ENCODE results near the gene PPP1R3D.
"Not testable (repeated sequence)": the region's sequence is repeated elsewhere in the genome, so short reads cannot be mapped to it uniquely, and the experiment has no call there.

Gene PPP1R3D, protein sequence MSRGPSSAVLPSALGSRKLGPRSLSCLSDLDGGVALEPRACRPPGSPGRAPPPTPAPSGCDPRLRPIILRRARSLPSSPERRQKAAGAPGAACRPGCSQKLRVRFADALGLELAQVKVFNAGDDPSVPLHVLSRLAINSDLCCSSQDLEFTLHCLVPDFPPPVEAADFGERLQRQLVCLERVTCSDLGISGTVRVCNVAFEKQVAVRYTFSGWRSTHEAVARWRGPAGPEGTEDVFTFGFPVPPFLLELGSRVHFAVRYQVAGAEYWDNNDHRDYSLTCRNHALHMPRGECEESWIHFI

DNA sequence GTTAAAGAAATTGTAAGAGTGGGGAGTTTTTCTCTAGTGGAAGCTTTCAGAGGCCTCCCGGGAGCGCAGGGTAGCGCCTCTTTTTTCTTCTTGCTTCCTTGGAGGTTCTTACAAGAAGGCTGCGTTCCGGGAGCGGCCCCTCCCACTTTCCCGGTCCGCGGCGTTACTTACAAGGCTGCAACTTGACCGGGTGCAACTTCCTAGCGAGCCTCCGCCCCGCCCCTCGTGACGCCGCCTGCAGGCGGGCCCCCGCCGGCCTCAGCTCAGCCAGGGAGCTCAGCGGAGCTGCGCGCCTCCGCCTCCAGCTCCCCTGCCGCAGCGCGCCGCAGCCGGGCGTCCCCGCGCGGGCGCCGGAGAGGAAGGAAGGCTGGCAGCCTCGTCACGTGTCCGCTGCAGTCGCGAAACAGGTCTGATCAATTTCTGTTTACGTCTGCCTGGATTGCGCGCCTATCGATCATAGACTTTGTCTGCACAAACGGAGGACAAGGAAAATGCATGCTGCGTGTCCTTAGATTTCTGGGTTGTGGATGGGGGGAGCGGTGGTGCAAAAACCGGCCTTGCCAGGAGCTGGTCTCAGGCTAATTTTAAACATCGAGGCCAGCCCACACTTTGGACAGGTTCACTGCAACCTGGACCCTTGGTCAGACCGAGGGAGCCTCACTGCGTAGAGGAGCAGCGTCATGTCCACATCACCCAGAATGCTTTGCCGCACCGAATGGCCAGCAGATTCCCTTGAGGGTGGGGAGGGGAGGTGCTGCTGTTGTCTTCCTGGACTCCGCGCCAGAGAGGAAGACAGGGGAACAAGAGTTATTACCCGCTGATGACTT is at the start of gene PPP1R3D, which contains the start of gene FAM217B:
Gene PPP1R3D (minus strand): TSS at position 177 of the 827 bp plus-strand sequence. CDS start 374 bp downstream, outside the sequence.
Gene FAM217B (plus strand): TSS at position 261 of the 827 bp plus-strand sequence. CDS start 3,555 bp downstream, outside the sequence.
- DNase-seq (ENCODE audit: low read depth), result peak; percentile 85

DNA sequence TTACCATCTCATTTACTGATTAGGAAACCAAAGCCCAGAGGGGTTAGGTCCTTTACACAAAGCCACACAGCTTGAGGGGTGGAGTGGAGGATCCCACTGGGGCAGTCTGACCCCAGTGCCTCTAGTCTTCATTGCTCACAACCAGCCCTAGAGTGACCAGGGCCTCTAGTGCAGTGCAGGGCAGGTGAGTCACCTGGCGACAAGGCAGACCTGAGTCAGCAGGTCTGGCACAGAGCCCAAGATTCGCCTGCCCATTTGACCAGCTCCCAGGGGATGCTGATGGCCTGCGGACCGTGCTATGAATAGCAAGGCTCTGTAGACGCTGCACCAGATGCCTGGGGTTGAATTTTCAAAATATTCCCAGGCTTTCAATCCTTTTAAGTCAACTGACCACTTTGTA is 48.0 kb upstream of the PPP1R3D start:
- DNase-seq (ENCODE audit: low read depth), result no peak

DNA sequence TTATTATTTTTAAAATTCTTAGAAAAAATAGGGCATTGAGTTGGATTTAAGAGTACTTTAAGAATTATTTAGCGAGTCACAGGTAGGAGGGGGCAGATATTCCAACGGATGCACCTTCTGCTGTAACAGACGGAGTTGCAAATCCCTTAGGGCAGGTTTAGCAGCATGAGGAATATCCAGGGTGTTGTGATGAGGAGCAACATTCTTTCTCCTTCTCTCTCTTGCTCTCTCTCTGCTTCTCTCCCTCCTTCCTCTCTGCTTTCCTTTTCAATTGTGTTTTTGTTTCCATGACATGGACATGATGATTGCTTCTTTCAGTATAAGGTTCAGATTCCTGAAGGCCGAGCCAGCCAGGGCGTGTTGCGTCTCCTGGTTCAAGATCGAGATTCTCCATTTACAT is 47.0 kb upstream of the PPP1R3D start:
- DNase-seq (ENCODE audit: low read depth), result no peak

DNA sequence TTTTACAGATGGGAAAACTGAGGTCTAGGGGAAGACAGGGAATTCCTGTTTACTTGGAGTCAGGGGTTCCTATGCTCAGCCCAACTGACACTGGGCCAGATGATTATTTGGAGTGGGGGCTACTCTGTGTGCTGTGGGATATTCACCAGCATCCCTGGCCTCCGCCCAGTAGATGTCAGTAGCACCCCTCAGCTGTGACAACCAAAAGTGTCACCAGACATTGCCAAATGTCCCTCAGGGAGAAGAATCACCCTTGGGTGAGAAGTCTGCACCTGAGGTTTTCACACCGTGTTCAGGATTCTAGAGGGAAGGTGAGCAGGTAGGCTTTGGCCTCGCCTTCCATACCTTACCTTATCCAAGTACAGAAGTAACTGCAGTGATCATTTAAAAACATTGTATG is 45.8 kb upstream of the PPP1R3D start:
- DNase-seq (ENCODE audit: low read depth), result no peak

DNA sequence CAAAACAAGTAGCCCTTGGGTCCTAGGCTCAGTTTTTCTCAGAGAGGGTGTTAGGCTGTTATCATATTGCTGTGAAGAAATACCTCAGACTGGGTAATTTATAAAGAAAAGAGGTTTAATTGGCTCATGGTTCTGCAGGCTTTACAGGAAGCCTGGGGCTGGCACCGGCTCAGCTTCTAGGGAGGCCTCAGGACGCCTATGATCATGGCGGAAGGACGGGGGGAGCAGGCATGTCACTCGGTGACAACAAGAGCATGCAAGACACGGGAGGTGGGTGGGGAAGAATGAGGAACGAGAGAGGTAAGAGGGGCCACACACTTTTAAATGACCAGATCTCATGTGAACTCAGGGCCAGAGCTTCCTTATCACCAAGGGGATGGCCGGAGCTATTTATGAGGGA is 45.1 kb upstream of the PPP1R3D start:
- no peak for DNase-seq (ENCODE audit: low read depth)

DNA sequence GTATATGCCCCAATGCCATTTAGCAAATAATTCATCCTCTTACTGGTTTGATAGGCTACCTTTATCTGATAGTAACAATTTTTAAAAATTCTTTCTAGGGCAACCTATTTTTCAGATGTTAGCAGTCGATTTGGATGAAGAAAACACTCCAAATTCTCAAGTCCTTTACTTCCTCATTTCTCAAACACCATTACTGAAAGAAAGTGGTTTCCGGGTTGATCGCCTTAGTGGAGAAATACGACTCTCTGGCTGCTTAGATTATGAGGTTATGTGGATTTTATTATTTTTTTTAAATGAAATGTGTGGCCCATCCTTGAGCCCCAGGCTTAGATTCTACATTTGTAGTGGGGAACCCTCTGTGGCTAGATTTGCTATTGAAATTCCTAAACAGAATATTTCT is 44.4 kb upstream of the PPP1R3D start:
- DNase-seq (ENCODE audit: low read depth), result no peak

DNA sequence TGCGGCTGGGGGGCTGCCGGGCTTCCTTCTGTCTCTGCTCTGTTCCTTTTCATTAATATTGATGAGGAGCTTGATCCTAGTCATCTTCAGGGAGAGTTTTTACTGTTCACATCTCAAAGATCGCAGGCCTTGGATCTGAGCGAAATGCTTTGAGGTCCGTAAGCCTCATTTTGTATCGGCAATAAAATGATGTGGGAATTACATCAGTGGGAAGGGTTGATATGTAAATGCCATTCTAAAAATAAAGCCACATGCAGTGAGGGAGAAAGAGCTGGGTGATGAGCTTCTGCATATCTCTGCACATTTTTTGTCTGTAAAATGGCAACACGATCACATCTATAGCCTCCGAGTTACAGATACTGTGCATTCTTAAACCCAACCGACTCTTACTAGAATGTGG is 43.0 kb upstream of the PPP1R3D start:
- no peak for DNase-seq (ENCODE audit: low read depth)

DNA sequence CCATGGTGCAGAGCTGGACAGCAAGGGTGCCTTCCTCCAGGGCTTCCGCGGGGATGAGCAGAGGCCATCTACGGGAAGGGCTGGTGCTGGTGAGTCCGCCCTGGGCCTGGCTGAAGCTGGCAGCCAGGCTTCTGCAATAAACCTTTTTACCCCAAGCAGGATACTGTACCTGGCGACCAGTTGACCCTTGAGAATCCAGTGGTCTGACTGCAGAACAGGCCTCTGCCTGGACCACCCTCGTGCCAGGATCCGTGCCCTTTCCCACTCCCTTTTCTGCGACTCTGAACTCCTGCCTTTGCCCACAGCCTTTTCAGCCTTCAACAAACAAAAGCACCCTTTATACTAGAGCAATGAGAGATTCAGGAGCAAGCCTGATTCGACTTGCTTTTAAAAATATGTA is 37.0 kb upstream of the PPP1R3D start:
- DNase-seq (ENCODE audit: low read depth), result no peak

DNA sequence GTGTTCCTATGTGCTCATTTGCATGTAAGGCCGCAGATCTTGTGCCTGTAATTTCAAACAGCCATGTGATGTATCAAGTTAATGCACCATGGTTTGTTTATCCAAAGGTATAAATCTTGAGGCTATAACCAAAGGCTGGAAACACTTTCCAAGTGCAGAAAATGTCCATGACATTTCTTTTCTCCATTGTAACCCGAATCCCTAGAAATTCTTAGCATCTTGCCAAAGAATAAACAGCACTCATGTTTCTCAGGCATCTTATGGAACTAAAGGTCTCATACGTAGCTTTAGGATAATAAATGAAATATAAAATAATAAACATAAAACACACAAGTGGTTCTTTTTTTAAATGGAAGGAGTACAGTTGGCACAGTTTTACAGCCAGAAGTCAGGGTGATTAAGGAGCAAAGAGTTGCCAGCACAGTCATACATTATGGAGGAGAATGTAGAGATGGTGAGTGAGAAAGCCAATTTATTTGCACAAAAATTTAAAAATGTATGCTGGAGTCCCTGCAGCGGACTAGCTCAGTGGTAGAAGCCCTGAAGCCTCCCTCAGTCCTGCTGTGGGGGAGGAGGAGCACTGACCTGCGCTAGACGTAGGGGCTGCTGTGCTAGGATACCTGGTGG is 36.2 kb upstream of the PPP1R3D start:
- DNase-seq (ENCODE audit: low read depth), result no peak

DNA sequence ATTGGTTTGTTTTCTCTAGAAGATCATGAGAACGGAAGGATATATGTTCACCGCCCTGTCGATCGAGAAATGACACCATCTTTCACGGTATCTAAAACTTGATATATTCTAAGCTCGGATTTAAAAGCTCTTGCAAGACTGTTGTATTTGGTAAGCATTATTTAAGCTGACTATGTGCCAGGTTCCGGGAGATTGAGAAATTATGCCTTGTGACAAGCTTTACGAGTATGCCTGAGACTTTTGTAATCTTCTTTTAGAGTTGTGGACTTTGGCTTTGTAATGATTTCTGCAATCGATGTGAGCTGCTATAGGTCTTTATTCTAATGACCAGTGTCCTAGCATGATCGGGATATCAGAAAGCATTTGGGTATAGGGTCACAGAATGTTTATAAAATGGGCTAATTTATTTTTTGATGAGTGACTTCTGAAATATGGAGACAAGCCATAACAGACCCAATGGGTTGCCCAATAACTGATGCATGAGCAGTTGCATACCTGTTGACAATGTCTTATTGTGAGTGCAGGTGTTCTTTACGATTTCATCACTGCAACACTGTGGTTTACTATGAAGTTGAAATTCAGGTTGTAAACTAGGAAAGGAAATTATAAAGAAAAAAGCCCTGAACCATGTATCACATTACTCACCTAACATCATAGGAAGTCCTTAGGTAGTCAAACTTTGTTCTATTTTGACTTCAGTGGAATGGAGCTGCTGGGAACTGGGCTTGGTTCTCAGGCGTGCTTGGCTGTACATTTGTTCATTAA is 32.1 kb upstream of the PPP1R3D start:
- no peak for DNase-seq (ENCODE audit: low read depth)

DNA sequence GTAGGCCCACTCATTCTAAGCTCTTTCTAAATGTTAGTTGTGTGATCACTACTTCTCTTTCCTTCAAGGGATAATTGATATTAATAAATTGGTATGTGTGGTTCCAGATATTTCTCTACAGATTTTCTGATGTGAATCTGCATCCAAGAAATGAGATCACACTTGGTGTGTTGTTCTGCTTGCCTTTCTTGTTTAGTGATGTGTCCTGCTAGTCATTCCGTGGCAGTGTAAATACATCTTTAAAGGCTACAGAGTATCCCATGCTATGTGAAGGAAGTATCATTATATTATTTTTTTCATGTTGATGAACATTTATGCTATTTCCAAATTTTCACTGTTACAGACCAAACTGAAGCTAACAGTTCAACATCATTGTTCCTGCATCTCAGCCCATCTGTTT is 31.3 kb upstream of the PPP1R3D start:
- no peak for DNase-seq (ENCODE audit: low read depth)

DNA sequence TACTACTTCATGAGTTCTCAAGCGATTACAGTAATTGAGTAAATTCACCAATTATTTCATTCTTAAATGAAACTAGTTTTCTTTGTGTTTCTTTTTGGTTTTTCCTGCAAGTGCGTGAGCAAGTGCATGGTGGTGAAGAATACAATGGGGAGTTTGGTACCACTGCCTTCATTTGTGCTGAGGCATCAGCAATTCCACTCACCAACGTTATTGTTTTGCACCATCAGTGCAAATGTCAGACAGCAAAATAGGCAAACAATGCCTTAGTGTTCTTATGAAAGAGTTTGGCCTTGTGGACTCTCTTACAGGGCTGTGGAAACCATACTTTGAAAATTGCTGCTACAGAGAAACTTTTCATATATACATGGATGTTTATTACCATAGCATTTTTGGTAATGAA is 26.3 kb upstream of the PPP1R3D start:
- DNase-seq (ENCODE audit: low read depth), result no peak

DNA sequence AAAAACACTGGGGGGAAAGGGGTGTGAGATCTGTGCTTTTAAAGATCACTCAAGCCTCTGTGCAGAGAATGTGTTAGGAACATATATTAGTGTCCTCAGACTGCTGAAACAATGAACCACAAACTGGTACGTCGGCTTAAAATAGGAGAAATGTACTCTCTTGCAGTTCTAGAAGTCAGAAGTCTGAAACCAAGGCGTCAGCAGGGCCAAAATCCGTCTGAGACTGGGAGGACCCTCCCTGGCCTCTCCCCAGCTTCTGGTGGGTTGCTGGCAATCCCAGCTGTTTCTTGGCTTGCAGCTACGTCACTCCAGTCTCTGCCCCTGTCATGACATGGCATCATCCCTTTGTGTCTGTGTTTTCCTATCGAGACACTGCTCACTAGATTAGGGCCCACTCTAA is 22.1 kb upstream of the PPP1R3D start:
- DNase-seq (ENCODE audit: low read depth), result no peak

DNA sequence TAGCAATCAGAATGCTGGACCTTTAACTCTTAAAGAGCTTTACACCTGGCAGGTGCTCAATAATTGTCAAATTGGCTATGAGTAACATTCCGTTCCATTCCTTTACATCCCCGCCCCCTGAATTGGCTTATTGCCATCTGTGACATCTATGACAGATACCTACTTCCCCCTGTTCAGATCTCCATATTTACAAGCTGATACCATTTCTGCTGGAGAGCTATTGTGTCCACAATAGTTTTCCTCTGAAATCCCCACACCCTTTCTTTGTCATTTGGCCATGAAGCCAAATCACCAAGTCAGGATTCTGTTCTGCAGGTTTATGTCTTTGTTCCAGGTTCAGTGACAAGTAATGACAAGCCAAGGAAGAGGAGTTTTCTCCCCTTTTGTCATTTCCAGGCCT is 21.3 kb upstream of the PPP1R3D start:
- DNase-seq (ENCODE audit: low read depth), result no peak

DNA sequence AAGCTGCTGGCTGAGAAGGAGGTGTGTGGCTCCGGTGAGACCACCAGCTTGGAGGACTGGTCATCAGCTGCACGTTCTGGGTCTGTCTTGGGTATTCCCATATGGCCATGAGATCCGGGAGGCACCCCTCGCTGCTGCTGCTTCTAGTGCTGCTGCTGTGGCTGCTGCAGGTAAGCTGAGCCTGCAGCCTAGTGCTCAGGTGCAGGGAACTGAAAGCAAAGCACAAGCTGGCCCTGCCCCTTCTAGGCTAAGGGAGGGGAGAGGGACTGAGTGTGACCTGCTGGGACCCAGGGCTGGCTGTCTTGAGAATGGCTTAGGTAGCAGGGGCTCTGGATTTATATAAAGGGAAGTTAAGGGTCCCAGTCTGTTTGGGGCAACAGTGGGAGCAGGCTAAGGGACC is 18.5 kb upstream of the PPP1R3D start:
- no peak for DNase-seq (ENCODE audit: low read depth)

DNA sequence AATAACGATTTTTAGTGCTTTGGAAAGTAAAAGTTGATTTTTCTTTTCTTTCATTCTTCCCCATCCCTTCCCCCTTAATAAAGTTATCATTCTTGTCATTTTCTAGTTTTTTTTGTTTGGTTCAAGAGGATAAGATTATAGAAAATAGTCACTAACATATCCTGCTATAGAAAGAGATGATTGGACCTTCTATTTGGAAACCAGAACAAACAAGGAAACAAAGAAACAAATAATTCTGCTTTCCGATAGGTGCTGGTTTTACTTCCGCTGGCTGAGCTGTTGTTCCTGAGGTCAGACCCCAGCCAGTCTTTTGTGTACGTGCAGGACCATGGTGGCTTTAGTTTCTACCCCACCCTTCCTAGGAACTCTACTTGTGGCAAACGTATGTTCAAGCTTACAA is 18.0 kb upstream of the PPP1R3D start, which contains the start of gene CDH26:
Gene CDH26 (plus strand): TSS at position 301 of the 400 bp plus-strand sequence. CDS start 304 bp downstream, outside the sequence.
- no peak for DNase-seq (ENCODE audit: low read depth)

DNA sequence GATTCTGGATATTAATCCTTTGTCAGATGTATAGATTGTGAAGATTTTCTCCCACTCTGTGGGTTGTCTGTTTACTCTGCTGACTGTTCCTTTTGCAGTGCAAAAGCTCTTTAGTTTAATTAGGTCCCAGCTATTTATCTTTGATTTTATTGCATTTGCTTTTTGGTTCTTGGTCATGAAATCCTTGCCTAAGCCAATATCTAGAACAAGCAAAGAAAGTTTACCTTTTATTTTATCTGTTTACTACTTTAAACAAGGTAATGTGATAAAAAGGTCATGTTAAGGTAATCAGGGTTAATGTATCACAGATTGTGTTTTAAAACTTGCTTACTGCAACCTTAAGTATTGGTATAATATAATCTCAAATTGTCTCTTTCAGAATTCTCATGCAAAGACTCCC is 17.5 kb upstream of the PPP1R3D start:
- not testable (repeated sequence) for DNase-seq (ENCODE audit: low read depth)

DNA sequence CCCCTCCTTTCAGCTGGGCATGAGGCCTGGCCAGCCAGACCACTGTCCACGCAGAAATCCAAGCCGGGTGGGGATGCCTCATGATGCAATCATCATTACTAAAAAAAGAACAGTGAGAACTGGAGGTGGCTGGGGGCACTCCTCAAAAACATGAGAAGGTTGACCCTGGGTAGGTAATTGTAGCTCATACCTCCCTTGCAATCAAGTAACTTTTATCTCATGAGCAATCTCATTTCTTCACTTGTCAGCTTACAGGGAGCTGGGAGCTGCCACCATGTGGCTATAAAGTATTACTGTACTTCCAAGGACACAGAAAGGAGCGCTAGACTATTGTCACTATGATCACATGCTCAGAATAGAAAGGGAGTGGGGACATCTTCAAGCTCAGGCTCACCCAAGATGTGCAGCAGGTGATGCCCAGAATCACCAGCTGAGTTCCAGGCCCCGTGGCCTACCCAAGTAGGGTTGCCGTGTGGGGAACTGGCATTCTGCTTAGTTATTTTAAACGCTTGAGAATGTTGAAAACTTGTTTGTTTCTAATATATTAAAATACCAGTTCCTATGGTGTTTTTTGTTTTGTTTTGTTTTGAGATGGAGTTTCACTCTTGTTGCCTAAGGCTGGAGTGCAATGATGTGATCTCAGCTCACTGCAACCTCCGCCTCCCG is 15.2 kb upstream of the PPP1R3D start:
- DNase-seq (ENCODE audit: low read depth), result no peak

DNA sequence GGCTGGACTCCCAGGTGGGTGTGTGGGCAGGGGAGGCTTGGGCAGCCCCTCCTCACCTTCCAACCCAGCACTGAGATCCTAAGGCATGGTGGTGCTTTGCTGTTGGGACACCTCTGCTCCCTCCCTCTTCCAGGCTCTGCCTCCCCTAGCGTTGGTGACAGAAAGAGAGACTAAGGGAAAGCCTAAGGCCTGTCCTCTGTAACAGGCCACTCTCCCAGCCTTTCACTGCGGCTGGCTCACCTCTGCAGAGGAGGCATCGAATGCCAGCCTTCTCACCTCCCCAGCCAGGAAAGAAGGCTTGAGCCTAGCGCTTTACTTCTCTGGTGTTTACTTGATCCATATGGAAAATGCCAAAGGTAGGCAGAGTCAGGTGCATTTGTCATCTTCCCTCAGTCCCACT is 14.6 kb upstream of the PPP1R3D start:
- DNase-seq (ENCODE audit: low read depth), result no peak

DNA sequence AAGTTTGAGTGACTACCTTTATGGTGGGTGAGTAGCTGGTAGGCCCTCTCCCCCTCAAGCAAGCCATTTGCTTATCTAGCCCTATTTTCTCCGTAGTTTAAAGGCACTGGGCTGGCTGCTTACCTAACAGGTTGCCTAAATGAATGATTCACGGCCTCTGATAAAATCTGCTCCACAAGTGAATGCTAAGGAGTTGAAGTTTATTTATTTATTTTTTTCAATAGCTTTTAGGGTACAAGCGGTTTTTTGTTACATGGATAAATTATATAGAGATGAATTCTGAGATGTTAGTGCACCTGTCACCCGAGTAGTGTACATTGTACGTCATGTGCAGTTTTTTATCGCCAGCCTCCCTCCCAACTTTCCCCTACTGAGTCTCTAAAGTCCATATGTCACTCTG is 9.8 kb upstream of the PPP1R3D start:
- no peak for DNase-seq (ENCODE audit: low read depth)
